ENCODE measurements around the gene CLCN7.

The CLCN7 gene

DNA sequence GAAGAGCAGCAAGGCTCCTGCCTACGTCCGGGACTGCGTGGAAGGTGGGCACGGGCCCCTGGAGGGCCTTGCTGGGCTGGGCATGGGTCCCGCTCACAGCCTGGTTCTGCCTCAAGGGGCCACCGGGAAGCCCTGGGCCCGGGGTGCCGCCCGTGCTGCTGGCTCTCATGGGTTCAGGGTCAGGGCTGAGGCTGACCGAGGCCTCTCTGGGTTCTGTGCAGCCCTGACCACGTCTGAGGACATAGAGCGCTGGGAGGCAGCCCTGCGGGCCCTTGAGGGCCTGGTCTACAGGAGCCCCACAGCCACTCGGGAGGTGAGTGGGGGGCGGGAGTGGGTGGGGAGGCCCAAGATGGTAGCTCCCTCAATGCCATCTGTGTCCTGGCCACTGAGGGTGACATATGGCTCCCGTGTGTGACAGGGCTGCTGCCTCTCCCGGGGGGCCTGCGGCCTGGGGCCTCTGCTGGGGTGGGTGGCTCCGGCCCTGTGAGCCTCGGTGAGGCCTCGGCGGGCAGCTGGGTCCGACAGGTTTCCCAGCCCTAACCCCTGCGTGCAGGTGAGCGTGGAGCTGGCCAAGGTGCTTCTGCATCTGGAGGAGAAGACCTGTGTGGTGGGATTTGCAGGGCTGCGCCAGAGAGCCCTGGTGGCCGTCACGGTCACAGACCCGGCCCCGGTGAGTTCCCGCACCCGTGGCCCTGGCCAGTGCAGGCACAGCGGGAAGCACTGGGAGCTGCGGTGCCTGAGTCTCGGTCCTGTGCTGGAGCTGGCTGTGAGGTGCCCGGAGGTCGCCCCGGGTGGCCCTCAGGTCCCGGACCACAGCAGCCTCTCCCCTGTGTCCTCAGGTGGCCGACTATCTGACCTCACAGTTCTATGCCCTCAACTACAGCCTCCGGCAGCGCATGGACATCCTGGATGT lies 27.5 kb upstream of the CLCN7 start:
- DNase-seq (ENCODE audit: low read depth in 2 of 2) = no peak

DNA sequence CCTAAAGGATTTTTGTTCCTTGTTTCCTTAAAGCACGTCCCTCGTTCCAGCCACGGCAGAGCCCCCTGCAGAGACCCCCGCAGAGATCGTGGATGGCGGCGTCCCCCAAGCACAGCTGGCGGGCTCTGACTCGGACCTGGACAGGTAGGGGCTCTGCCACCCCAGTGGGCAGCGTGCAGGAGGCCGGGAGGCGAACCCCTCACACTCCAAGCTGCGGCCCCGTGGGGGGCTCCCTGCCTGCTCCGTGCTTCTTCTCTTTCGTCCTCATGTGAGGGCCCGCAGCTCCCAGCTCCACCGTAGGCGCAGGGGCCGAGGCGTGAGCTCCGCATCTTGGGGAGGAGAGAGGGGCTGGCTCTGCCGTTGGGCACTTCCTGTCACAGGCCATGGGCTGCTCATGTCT lies 26.8 kb upstream of the CLCN7 start:
- no peak for DNase-seq (ENCODE audit: low read depth in 2 of 2)

DNA sequence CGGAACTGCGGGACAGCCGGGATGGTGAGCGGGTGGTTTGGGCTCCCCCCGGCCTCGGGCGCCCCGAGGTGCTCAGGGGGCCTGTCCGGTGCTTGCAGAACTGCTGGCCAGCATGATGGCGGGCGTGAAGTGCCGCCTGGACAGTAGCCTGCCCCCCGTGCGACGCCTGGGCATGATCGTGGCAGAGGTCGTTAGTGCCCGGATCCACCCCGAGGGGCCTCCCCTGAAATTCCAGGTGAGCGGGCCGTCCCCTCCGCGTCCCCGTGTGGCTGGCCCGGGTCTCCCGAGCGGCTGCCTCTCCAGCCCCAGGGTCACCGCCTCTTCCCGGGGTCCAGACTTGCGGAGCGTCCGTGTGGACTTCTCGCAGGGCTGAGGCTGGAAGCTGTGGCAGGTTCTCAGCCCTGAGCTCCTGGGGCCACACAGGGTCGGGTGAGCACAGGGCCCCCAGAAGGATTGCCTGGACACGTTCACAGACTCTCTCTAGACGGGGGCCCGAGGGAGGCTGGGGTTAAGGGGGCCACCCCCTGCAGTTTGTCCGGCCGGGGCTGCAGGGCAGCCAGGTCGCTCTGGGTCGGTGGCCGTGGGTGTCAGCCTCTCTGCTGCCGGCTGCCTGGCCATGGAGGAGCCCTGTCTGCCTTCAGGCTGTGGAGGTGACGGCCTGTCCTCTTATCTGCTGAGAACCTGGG lies 25.8 kb upstream of the CLCN7 start:
- no peak for DNase-seq (ENCODE audit: low read depth in 2 of 2)

DNA sequence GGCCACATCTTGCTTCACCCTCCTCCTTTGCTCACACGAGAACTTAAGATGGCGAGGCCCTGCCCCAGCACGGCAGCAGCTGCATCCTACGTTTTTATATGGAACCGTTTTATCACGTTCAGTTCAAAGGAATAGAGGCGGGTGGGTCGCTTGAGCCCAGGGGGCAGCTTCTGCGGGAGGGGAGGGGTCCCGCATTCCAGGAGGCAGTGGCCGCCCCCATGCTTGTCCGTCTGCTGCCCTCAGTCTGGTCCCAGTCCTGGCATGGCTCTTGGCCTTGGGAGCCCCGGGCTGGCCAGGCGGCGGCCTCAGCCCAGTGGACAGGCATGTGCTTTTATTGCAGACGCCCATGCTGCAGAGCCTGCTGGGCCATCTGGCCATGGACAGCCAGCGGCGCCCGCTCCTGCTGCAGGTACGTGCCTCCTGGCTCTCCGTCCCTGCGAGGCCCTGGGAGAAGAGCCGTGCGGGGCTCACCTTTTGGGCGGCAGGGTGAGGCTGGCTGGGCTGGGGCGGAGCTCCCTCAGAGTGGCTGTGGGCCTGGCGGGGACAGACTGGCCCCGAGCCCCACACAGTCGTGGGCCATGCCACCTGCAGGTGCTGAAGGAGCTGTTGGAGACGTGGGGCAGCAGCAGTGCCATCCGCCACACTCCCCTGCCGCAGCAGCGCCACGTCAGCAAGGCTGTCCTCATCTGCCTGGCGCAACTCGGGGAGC lies 25.1 kb upstream of the CLCN7 start:
- DNase-seq (ENCODE audit: low read depth in 2 of 2) = no peak

DNA sequence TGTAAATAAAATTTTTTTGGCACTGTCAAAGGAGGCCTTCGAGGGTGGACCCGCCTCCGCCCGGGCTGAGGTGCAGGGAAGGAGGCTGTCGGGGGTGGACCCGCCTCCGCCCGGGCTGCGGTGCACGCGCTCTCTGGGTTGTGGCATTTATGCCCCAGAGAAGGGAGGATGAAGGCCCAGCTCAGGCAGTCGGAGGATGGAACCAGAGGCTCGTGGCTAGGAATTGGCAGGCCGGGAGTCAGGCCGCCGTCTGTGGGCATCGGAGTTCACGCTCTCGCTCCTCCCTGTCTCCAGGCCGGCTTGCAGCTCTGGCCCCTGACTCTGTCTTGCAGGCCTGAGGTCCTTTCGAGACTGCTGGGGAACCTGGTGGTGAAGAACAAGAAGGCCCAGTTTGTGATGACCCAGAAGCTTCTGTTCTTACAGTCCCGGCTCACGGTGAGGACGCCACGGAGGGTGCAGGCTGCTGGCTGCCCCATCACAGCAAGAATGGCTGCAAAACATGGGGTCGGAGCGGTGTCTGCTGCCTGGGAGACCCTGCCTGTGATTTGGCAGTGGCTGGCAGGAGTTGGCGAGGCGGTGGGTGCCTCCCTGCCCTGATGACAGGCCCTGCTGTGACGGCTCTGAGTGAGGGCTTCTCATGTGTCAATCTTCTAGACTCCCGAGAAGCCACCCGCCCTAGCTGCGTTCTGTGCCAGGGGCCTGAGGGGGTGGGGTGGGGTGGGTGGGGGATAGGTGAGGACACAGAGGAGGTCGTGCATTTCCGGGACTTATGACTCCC lies 24.3 kb upstream of the CLCN7 start:
- DNase-seq (ENCODE audit: low read depth in 2 of 2) = no peak

DNA sequence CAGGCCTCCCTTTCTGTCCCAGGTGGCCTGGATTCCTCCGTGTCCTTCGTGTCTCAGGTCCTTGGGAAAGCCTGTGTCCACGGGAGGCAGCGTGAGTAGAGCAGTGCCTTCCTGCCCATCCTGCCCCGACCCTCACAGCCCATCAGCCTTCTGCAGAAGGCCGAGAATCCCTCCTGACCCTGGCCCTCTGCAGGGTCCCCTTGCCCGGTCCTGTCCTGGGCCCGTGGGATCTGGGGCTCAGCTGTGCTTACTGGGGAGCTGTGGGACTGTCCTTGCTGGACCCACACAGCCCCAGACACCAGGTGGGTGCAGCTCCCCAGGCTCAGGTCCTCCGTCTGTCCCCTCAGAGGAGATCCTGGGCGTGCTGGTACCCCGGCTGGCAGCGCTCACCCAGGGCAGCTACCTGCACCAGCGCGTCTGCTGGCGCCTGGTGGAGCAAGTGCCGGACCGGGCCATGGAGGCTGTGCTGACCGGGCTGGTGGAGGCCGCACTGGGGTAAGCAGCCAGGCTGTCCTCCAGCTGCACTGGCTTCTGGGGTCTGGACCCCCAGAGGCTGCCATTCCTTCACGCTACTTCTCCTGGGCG lies 22.3 kb upstream of the CLCN7 start:
- no peak for DNase-seq (ENCODE audit: low read depth in 2 of 2)

DNA sequence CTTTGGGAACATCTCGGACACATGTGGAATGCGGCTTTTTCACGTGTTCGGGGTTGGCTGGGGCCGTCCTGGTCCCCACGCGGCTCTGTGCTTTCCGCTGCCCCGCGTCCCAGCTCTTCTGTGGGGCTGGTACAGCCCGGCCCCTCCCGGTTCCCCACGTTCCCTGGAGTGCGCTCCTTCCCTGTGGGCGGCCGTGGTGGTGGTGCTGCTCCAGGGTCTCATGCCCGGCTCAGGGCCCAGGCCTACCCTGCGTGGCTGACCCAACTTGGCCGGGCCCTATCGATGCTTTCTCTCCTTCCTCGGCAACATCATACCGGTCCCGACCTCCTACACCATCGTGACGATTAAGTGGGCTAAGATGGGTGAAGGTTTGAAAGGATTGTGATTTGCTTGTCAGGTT lies 21.6 kb upstream of the CLCN7 start:
- no peak for DNase-seq (ENCODE audit: low read depth in 2 of 2)

DNA sequence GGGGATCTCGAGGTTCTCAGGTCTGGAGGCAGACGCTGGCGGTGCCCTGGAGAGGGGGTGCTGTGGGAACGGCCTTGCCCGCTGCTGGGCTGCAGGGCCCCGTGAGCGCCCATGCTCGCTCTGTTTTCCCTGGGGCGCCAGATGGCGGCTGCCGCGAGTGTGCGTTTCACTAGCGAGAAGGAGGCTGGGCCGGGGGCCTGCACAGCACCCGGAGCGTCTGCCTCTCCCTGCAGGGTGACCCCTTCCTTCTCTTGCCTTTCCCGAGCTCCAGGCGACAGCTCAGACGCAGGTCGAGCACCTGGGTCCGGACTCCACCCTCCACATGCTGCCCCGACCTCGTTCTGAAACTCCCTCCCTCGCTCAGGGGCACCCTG lies 21.0 kb upstream of the CLCN7 start:
- DNase-seq (ENCODE audit: low read depth in 2 of 2) = no peak

DNA sequence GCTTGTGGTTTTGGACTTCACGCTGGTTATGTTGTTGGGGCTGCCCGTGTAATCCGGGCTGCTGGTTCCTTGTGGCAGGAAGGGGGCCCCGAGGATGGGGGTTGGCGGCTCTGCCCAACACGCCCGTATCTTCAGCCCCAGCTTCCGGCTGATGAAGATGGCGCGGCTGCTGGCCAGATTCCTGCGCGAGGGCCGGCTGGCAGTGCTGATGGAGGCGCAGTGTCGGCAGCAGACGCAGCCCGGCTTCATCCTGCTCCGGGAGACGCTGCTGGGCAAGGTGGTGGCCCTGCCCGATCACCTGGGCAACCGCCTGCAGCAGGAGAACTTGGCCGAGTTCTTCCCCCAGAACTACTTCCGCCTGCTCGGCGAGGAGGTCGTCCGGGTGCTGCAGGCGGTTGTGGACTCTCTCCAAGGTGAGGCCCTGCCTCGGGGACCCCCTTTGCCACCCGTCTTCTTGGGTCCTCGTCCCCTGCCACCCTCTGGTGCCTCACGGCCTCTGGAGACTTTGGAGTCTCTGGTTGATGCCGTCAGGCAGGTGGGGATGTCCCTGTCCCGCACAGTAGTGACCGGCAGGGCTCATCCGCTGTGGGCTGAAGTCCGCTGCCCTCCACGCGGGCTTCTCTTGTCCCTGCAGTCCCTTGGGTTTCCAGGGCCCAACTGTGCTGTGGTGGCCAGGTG lies 20.5 kb upstream of the CLCN7 start:
- DNase-seq (ENCODE audit: low read depth in 2 of 2) = no peak

DNA sequence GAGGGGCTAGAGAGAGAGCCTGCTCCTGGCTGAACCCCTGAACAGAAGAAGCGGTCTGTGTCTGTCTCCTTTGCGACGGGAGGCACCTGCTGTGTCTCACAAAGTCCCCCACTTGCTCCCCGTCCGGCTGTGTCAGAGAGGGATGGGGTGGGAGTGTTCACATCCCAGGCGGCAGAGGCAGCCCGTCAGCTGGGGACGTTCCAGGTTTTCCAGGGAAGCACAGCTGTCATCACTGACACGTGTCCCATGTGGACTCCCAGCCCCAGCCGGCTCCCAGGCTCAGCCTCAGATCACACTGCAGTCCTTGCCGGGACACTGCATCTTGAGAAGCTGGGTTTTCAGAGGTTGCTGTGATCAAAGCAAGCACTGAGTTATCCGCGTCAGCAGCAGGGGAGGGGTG lies 19.9 kb upstream of the CLCN7 start:
- no peak for DNase-seq (ENCODE audit: low read depth in 2 of 2)

DNA sequence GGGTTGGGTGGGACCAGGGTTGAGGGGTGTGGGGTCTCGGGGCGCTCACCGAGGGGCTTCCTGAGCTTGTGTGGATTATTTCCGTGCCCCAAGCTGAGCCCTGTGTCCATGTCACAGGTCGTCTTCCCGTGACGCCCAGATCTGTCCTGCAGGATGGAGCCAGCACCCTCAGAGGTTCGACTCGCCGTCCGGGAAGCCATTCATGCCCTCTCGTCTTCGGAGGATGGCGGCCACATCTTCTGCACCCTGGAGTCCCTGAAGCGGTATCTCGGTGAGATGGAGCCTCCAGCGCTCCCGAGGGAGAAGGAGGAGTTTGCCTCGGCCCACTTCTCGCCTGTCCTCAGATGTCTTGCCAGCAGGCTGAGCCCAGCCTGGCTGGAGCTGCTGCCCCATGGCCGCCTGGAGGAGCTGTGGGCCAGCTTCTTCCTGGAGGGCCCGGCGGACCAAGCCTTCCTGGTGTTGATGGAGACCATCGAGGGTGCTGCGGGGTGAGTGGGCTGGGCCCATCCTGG lies 19.4 kb upstream of the CLCN7 start:
- DNase-seq (ENCODE audit: low read depth in 2 of 2) = no peak

DNA sequence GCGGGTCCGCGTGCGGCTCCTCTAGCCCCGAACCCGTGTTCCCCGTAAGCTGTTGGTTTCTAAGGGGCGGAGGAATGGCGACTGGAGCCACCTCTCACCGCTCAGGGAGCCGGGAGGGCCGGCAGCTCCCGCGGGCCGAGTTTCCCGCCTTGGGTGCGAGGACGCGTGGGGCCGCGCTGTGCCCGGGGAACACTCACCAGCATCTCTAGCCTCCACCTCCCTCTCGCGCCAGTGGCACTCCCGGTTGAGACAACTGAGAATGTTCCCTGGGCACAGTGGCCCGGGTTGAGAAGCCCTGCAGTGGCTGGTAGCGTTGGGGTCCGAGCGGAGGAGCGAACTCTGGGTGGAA lies 18.9 kb upstream of the CLCN7 start:
- no peak for DNase-seq (ENCODE audit: low read depth in 2 of 2)

DNA sequence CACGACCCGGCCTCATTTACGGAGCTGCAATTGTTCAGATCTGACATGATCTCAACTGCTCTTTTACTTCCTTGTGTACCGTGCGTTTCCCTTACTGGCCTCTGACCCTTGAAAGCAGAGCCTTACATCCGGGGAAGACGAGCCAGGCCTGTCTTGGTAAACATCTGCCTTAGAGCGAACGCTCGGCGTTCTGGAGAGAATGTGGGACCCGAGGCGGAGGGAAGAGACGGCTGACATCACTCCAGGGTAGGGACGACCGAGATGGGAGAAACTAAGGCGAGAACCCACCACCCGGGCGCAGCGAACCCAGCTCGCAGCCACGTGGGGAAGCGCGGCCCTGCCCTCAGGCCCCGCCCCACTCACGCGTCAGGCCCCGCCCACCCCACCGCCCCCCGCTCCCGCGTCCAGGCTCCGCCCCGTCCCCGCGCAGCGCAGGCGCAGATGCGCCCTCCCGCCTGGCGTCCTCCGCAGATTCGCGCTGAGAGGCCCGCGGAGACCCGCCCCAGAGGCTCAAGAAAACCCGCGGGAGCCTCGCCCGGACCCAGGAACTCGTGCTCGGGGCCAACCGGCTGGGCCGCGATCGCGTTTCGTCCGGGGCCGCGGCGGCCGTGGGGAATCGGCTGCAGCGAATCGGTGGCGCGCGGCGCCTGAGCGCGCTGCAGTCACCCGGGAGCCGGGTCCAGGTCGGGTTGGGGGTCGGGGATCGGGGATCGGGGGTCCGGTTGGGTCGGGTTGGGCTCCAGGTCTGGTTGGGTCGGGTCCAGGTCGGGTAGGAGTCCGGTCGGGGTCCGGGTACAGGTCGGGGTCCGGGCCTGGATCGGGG lies 18.3 kb upstream of the CLCN7 start, which contains the start of gene TELO2:
Gene TELO2 (plus strand): TSS at position 438 of the 823 bp plus-strand sequence. CDS start 922 bp downstream, outside the sequence.
- peak; percentile 58 to 72 for DNase-seq (ENCODE audit: low read depth in 2 of 2)

DNA sequence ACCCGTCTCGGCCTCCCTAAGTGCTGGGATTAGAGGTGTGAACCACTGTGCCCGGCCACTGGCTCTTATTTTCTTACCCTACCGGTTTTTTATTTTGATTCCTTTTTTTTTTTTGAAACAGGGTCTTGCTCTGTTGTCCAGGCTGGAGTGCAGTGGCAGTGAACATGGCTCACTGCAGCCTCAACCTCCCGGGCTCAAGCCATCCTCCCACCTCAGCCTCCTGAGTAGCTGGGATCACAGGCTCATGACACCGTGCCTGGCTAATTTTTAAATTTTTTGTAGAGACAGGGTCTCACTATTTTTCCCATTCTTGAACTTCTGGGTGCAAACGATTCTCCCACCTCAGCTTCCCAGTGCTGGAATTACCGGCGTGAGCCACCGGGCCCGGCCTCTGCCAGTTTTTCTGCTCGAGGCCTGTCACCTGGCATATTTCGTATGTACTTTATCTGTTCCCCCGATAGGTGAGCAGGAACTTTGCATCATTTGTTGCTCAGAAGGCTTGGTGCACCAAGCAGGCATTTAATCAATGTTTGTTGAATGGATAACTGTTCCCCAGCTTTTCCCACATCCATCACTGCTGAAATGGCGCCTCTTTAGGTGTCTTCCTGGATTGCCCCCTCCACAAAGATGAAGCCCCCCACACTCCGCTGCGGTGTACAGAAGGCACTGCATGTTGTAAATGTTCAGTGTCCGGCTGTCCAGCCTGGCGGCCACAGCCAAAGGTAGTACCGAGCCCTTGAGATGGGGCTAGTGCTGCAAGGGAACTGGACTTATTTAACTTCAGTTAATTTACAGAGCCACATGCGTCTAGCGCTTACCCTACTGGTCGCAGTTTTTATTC lies 17.5 kb upstream of the CLCN7 start:
- DNase-seq (ENCODE audit: low read depth in 2 of 2) = no peak

DNA sequence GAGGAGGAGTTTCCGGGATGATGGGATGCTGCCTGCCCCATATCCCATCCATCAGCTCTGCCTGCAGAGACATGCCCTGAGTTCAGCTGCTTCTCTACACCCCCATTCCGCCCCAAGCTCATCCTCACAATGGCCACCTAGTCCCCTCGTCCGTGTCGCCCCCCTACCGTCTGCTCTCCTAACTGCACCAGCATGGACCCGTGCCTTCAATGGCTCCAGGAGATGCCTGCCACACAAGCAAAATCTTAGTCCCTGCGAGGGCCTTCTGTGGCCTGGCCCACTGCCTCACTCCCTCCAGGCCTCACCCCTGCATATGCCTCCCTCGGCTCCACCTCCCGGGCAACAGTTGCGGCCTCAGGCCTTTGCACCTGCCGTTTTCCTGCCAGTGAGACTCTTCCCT lies 16.5 kb upstream of the CLCN7 start:
- DNase-seq (ENCODE audit: low read depth in 2 of 2) = no peak

DNA sequence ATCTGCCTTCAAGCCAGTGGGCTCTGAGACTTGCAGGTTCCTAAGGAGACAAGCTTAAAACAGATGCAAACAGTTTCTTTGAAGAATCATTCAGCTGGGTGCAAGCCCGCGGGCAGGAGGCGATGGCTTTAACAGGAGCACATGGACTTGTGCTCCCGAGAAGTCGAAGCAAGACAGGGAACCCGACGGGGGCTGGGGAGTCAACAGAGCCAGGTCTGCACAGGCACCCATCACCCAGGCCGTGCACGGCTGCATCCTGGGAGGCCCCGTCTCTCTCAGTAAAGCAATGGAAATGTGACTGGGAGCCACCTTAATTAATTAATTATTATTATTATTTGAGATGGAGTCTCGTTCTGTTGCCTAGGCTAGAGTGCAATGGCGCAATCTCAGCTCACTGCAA lies 14.2 kb upstream of the CLCN7 start:
- no peak for DNase-seq (ENCODE audit: low read depth in 2 of 2)

DNA sequence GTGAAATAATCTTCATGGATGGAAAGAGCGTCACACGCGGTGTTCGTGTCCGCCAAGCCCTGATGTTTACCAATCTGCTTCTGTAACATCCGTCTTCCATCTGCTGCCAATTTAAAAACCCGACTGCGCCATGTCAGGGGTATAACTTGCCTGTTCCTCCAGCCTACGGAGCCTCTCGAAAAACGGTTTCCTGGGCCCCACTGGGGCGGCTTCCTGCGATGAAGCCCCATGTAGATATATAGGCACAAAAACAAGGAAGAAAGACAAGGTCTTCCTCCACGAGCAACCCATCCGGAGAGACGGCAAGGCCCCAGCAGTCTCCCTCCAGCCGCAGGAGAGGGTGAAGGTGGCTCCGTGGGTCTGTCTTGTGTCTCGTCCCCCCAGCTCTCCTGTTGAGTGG lies 13.8 kb upstream of the CLCN7 start, which contains the start of gene PTX4:
Gene PTX4 (minus strand): TSS at position 326 of the 400 bp plus-strand sequence. CDS start 35 bp downstream, at position 291.
- DNase-seq (ENCODE audit: low read depth in 2 of 2) = no peak

DNA sequence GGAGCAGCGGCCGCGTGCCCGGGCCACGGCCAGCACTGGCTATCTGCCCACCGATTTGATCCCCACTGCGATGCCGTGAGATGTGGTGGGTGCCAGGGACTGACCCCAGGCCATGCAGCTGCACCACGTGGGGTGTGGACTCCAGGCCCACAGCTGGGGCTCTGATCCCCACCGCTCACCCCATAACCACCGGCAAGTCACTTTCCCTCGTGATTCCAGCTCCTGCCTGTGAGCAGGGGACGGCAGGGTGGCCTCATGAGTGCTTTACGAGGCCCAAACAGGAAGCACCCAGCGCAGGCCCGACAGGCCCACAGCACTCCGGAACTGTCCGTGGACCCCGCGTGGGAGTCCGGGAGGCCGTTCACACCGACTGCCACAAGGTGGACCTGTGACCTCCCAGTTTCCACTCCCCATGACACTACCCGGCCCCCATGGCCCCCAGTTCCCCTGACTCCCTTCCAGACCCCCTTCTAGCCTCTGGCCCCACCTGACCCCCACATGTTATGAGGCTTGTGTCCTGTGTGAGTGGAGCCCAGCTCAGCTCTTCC lies 13.3 kb upstream of the CLCN7 start:
- no peak for DNase-seq (ENCODE audit: low read depth in 2 of 2)
